Activated B cell treated with CpG ODN at 0.5 μM for 24 hours (primary cell): ENCODE data around the gene MBNL2. TPM values are rescaled to one million over a fixed set of nuclear protein-coding genes. Genes with fewer than 3 reads are reported as not detected.
A peak's percentile ranks its signal among the peaks of the same experiment; 100 is the strongest.

ENCODE experiments used
- ATAC-seq: fragments of 200-7000 bp; cut with Tn5 transposase; one replicate; pipeline ENCODE4 v1.10.0; 2021; ENCODE audit warnings: low read depth, mild to moderate bottlenecking, moderate library complexity
- CTCF ChIA-PET: fragments of 350-600 bp; sonication (Branson Sonifier 250); formaldehyde crosslinking; loops from one replicate; lab custom pipeline; 2021; ENCODE audit warnings: antibody characterized with exemption; lab: Charles Lee
- POLR2A ChIA-PET: fragments of 350-600 bp; sonication (Branson Sonifier 250); formaldehyde crosslinking; loops from one replicate; lab custom pipeline; 2021; ENCODE audit warnings: antibody characterized with exemption; lab: Charles Lee
- DNase-seq: peaks from one replicate; pipeline ENCODE4 v3.0.0; 2022
- H3K27ac Mint-ChIP-seq: one replicate; pipeline ENCODE4 v1.8.0; 2020; ENCODE audit warnings: mixed read lengths
- H3K27me3 Mint-ChIP-seq: one replicate; pipeline ENCODE4 v1.8.0; 2021; ENCODE audit warnings: mixed read lengths
- H3K36me3 Mint-ChIP-seq: one replicate; pipeline ENCODE4 v1.8.0; 2021; ENCODE audit warnings: low read depth, mixed read lengths
- H3K4me1 Mint-ChIP-seq: one replicate; pipeline ENCODE4 v1.8.0; 2021; ENCODE audit warnings: mixed read lengths
- H3K4me3 Mint-ChIP-seq: one replicate; pipeline ENCODE4 v1.8.0; 2020; ENCODE audit warnings: mild to moderate bottlenecking, mixed read lengths
- H3K9me3 Mint-ChIP-seq: one replicate; pipeline ENCODE4 v1.8.0; 2020; ENCODE audit warnings: mixed read lengths
- intact Hi-C: fragments of 100-400 bp; cut with micrococcal nuclease; formaldehyde crosslinking; loops from one replicate; pipeline ENCODE4 v1.15.1; 2024
- total RNA-seq: library from RNA; stranded (reverse); gene quantifications from 2 replicates; pipeline ENCODE4 v1.2.3, GENCODE V29; 2022
- TF ChIP-seq, protein P1 (sequence below): fragments of 200-600 bp; IDR thresholded peaks from one replicate; pipeline ENCODE4 v1.8.0; 2022; ENCODE audit warnings: antibody characterized with exemption, mild to moderate bottlenecking

The MBNL2 gene
- total RNA-seq, 1 donor from 2014 or later: 18.8 TPM

DNA sequence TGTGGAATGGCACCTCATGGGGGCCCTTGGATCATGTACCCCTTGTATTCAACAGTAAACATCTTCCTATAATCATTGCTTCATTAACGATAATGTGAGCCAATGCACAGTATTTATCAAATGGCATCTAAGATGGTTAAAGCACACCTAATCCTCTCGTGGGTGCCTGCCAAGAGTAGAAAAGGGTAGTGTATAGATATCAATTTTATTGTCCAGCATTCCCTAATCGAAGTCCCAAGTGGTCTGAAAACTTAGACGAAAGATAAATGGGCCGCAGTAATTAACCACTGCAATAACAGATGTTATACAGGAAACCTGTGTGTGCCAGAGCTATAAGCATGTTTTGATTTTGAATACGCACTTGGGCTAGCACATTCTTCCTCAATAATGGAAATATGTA lies 667 bp upstream of the MBNL2 start:
- peaks cover 44% of the 10 kb centered on the region for H3K4me1 Mint-ChIP-seq
- no peak for DNase-seq
- intact Hi-C loops: loop anchor here (5.0 to 10.0 kb wide), 3 partner anchors 121 to 1863 kb away; no protein-coding TSS in a partner anchor
- H3K4me3 Mint-ChIP-seq: peak overlapping the region; percentile 89
- ChIA-PET CTCF (no interaction called here), POLR2A (interaction anchor here (0.8 to 3.7 kb wide), 4 partner anchors 11 to 228 kb away, joined by 3 to 29 read pairs (median 4); partner anchors contain the start of gene RAP2A)
- H3K27ac Mint-ChIP-seq: peak overlapping the region; percentile 85
- H3K9me3 Mint-ChIP-seq: no peaks in the 10 kb centered on the region
- TF ChIP-seq, protein P1, sequence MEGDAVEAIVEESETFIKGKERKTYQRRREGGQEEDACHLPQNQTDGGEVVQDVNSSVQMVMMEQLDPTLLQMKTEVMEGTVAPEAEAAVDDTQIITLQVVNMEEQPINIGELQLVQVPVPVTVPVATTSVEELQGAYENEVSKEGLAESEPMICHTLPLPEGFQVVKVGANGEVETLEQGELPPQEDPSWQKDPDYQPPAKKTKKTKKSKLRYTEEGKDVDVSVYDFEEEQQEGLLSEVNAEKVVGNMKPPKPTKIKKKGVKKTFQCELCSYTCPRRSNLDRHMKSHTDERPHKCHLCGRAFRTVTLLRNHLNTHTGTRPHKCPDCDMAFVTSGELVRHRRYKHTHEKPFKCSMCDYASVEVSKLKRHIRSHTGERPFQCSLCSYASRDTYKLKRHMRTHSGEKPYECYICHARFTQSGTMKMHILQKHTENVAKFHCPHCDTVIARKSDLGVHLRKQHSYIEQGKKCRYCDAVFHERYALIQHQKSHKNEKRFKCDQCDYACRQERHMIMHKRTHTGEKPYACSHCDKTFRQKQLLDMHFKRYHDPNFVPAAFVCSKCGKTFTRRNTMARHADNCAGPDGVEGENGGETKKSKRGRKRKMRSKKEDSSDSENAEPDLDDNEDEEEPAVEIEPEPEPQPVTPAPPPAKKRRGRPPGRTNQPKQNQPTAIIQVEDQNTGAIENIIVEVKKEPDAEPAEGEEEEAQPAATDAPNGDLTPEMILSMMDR: no peak
- no peaks in the 10 kb centered on the region for H3K27me3 Mint-ChIP-seq
- peaks cover 7% of the 10 kb centered on the region for H3K36me3 Mint-ChIP-seq
- no peak for ATAC-seq

GRCh38 chr13:97223037-97223710 lies 1.0 kb downstream of the MBNL2 start:
- DNase-seq (no peak), ATAC-seq (no peak)
- Mint-ChIP-seq H3K27ac (peak overlapping the region; percentile 92), H3K4me1 (peaks cover 61% of the 10 kb centered on the region), H3K27me3 (no peaks in the 10 kb centered on the region), H3K4me3 (peak overlapping the region; percentile 89), H3K36me3 (peaks cover 7% of the 10 kb centered on the region), H3K9me3 (no peaks in the 10 kb centered on the region)
- TF ChIP-seq, protein P1: no peak
- intact Hi-C loops: loop anchor here (2.0 to 10.0 kb wide), 7 partner anchors 38 to 1862 kb away; no protein-coding TSS in a partner anchor
- CTCF ChIA-PET: interaction anchor here (0.7 to 2.9 kb wide), 3 partner anchors 13 to 113 kb away, joined by 3 to 8 read pairs (median 3); no protein-coding TSS in a partner anchor
- POLR2A ChIA-PET: interaction anchor here (1.2 to 3.7 kb wide), 3 partner anchors 9 to 210 kb away, joined by 3 to 29 read pairs (median 6); partner anchors contain the start of gene RAP2A

DNA sequence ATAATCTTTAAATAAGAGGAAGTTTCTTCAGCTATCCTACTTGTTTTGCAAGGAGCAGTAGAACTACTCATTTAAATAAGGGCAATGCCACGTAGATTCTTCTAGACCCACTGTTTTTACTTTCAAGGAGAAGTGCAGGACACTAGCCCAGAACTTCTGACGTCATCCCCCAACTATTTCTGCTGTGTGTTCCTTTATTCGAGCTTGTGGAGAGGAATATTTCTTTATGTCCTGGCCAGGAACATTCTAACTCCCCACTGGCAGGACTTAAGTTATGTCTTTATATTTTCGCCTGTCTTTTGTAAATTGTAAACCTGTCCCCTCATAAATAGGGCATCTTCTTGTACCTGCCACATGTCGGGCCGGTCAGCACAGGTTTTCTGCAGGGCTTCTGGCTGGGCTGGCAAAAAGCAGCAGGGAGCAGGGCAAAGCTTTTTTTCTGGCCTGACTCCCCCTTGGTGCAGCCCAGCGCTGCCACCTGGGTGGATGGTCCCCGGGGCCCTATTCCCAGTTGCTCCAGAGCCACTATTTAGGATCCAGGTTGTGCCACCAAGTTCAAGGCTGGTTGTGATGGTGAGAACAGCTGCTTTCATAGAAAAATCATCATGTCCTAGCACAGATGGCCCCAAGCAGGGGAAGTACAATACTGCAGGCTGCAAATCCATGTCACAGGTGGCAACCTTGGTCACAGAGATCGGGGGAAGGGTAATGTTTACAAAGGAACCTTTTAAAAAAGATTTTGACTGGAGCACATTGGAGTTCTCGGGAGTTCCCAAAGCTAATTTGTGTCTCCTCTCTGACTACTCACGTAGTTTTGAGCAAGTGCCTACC lies 1.8 kb downstream of the MBNL2 start:
- TF ChIP-seq, protein P1: no peak
- H3K27ac Mint-ChIP-seq: peak overlapping the region; percentile 92
- POLR2A ChIA-PET: interaction anchor here (0.7 to 3.7 kb wide), 3 partner anchors 10 to 210 kb away, joined by 4 to 29 read pairs (median 11); partner anchors contain the start of gene RAP2A
- CTCF ChIA-PET: interaction anchor here (2.9 kb wide), 1 partner anchor 114 kb away, joined by 8 read pairs; no protein-coding TSS in a partner anchor
- H3K9me3 Mint-ChIP-seq: no peaks in the 10 kb centered on the region
- intact Hi-C loops: loop anchor here (2.0 to 10.0 kb wide), 7 partner anchors 37 to 1861 kb away; no protein-coding TSS in a partner anchor
- DNase-seq (peak; percentile 19), ATAC-seq (peak; percentile 12)
- peak overlapping the region; percentile 89 for H3K4me3 Mint-ChIP-seq
- H3K4me1 Mint-ChIP-seq: peaks cover 61% of the 10 kb centered on the region
- no peaks in the 10 kb centered on the region for H3K27me3 Mint-ChIP-seq
- peaks cover 7% of the 10 kb centered on the region for H3K36me3 Mint-ChIP-seq

DNA sequence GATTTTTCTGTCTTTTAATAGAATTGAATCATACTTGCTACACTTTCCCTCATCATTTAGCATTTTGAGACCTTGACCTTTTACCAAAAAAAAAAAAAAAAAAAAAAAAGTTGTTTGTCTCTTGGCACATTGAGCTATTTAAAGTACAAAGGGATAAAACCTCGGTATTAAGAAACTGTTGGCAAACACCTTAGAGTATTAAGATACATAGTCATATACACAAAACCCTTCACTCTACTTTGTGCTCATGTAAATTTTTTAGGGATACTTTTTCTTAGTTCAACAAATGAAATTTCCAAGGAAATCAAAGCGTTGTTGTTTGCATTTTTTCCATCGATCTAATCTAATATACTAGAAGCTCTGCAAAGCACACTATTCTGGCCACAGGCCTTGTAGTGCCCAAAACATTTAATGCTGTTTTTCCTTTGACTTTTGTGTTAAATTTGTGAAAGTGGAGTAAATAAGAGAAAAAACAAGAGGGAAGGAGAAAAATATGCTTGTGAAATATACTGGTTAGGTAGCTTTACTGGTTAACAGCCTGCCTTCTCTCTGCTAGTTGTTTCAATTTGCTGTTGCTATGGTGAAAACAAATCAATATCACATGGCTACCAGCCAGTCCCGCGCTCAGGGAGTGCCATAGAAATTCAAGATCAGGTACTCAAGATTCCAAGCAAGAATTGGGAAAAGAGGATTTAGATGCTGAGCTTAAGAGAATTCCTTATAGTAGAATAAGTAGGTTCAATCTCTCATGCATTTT lies 2.6 kb downstream of the MBNL2 start:
- TF ChIP-seq, protein P1: no peak
- ATAC-seq (no peak), DNase-seq (no peak)
- H3K4me3 Mint-ChIP-seq: peak overlapping the region; percentile 89
- ChIA-PET POLR2A (interaction anchor here (0.6 to 3.7 kb wide), 4 partner anchors 9 to 1335 kb away, joined by 4 to 29 read pairs (median 8); partner anchors contain the start of gene RAP2A), CTCF (interaction anchor here (2.9 kb wide), 1 partner anchor 115 kb away, joined by 8 read pairs; no protein-coding TSS in a partner anchor)
- H3K27me3 Mint-ChIP-seq: no peaks in the 10 kb centered on the region
- no peaks in the 10 kb centered on the region for H3K9me3 Mint-ChIP-seq
- H3K27ac Mint-ChIP-seq: peak overlapping the region; percentile 92
- peaks cover 11% of the 10 kb centered on the region for H3K36me3 Mint-ChIP-seq
- intact Hi-C loops: loop anchor here (5.0 to 10.0 kb wide), 3 partner anchors 118 to 1860 kb away; no protein-coding TSS in a partner anchor
- H3K4me1 Mint-ChIP-seq: peaks cover 65% of the 10 kb centered on the region
